Measurements from ENCODE around the gene TIGD7. TPM values are rescaled to one million over a fixed set of nuclear protein-coding genes. Genes with fewer than 3 reads are reported as not detected.

The TIGD7 gene
- polyA plus RNA-seq, 3 donors, result 0.32 to 1.4 (median 0.64) TPM

DNA sequence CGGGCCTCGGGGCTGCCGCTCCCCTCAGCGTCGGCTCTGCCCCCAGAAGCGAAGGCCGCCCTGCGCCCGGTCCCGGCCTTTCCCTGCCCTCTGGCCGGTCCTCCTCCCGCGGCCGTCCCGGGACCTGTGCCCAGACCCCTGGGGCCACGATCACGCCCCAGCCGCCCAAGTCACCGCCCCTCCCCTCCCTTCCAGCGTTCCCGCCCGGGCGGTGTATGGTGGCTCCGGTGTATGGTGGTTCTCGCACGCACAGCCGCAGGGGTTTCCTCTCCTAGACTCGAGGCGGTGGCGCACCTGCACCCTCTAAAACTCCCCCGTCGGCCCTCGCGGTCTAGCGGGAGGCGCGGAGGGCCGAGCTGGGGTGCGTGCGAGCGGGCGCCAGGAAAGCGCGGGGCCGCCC is 10.0 kb downstream of the TIGD7 start:
- H3K4me3 ChIP-seq (replicated peaks in 1 of 3; ENCODE audit: low read depth in 2 of 3, low read length in 3 of 3), result no peak overlapping the region
- 67% methylated on average over 38 of the region's 45 CpGs for WGBS (ENCODE audit: insufficient coverage)
- no peaks in the 10 kb centered on the region for H4K20me1 ChIP-seq (ENCODE audit: insufficient read depth, low read length)
- Mint-ChIP-seq H3K4me1 (no peaks in the 10 kb centered on the region), H3K27ac (no peak overlapping the region), H3K36me3 (peaks cover 34 to 44% of the 10 kb centered on the region in 2 donors), H3K9me3 (peaks cover 71 to 100% (median 90%) of the 10 kb centered on the region in 7 donors), H3K27me3 (ENCODE audit: low read depth in 3 of 3) (peaks cover 0 to 8% (median 3%) of the 10 kb centered on the region in 3 donors), H3K4me3 (no peak overlapping the region)
- peaks cover 78 to 98% of the 10 kb centered on the region in 2 donors for H3K9me3 ChIP-seq (replicated peaks in 1 of 2; ENCODE audit: control insufficient read depth in 1 of 2, insufficient read depth in 1 of 2, low read length in 2 of 2)
- intact Hi-C loops (cut with micrococcal nuclease), result no loop called here
- H3K36me3 ChIP-seq (replicated peaks in 1 of 2; ENCODE audit: control insufficient read depth in 1 of 2, insufficient read depth in 2 of 2, low read length in 2 of 2), result peaks cover 12 to 39% of the 10 kb centered on the region in 2 donors
- no peaks in the 10 kb centered on the region for H3K79me2 ChIP-seq (ENCODE audit: insufficient read depth, low read length)
- TF ChIP-seq, protein P1, sequence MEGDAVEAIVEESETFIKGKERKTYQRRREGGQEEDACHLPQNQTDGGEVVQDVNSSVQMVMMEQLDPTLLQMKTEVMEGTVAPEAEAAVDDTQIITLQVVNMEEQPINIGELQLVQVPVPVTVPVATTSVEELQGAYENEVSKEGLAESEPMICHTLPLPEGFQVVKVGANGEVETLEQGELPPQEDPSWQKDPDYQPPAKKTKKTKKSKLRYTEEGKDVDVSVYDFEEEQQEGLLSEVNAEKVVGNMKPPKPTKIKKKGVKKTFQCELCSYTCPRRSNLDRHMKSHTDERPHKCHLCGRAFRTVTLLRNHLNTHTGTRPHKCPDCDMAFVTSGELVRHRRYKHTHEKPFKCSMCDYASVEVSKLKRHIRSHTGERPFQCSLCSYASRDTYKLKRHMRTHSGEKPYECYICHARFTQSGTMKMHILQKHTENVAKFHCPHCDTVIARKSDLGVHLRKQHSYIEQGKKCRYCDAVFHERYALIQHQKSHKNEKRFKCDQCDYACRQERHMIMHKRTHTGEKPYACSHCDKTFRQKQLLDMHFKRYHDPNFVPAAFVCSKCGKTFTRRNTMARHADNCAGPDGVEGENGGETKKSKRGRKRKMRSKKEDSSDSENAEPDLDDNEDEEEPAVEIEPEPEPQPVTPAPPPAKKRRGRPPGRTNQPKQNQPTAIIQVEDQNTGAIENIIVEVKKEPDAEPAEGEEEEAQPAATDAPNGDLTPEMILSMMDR (IDR thresholded peaks at IDR 0.05), result no peak
- H2AFZ ChIP-seq (ENCODE audit: insufficient read depth, low read depth, low read length, poor library complexity, severe bottlenecking), result no peak overlapping the region
- no peak overlapping the region for H3K9ac ChIP-seq (ENCODE audit: insufficient read depth, low read length, poor library complexity, severe bottlenecking)
- H3K4me1 ChIP-seq (ENCODE audit: control insufficient read depth in 1 of 2, insufficient read depth in 2 of 2, low read length in 2 of 2), result no peaks in the 10 kb centered on the region
- H3K4me2 ChIP-seq (replicated peaks; ENCODE audit: extremely low read depth, low read length, poor library complexity, severe bottlenecking), result no peak overlapping the region
- H3K27ac ChIP-seq (ENCODE audit: low read depth in 1 of 2, low read length in 2 of 2), result no peak overlapping the region
- H3K27me3 ChIP-seq (ENCODE audit: control insufficient read depth in 2 of 2, insufficient read depth in 2 of 2, low read length in 2 of 2), result no peaks in the 10 kb centered on the region
- no peak for DNase-seq

DNA sequence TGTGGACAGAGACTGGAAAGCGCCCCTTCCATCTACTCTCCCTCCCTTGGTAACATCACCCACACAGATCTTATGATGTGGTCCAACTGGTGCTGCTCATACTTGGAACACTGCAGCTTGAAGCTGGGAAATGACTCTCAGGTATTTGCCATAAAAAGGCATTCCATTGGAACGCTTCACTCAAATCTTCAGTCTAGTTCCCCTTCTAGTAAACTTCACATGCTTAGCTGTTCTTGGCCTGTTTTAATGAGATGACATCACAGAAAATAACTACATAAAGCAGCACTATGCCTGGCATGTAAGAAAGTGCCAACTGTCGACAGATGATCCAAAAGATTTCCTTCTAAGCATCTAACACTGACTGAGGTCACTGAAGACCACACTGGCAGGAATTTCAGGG is 12.6 kb downstream of the TIGD7 start:
- DNase-seq, result no peak
- H3K27me3 Mint-ChIP-seq (ENCODE audit: low read depth in 3 of 3), result peaks cover 3 to 8% (median 4%) of the 10 kb centered on the region in 3 donors
- H3K27me3 ChIP-seq (ENCODE audit: control insufficient read depth in 2 of 2, insufficient read depth in 2 of 2, low read length in 2 of 2), result no peaks in the 10 kb centered on the region
- intact Hi-C loops (cut with micrococcal nuclease), result no loop called here
- no peak overlapping the region for H3K4me3 ChIP-seq (replicated peaks in 1 of 3; ENCODE audit: low read depth in 2 of 3, low read length in 3 of 3)
- no peaks in the 10 kb centered on the region for H3K4me1 ChIP-seq (ENCODE audit: control insufficient read depth in 1 of 2, insufficient read depth in 2 of 2, low read length in 2 of 2)
- H3K4me2 ChIP-seq (replicated peaks; ENCODE audit: extremely low read depth, low read length, poor library complexity, severe bottlenecking), result no peak overlapping the region
- peak overlapping the region in 1 of 7 donors; percentile 24 for H3K27ac Mint-ChIP-seq
- H3K27ac ChIP-seq (ENCODE audit: low read depth in 1 of 2, low read length in 2 of 2), result no peak overlapping the region
- H2AFZ ChIP-seq (ENCODE audit: insufficient read depth, low read depth, low read length, poor library complexity, severe bottlenecking), result no peak overlapping the region
- peaks cover 19% of the 10 kb centered on the region for H3K79me2 ChIP-seq (ENCODE audit: insufficient read depth, low read length)
- no peak overlapping the region for H3K4me3 Mint-ChIP-seq
- TF ChIP-seq, protein P1 (IDR thresholded peaks at IDR 0.05), result no peak
- no peaks in the 10 kb centered on the region for H3K4me1 Mint-ChIP-seq
- H3K9ac ChIP-seq (ENCODE audit: insufficient read depth, low read length, poor library complexity, severe bottlenecking), result no peak overlapping the region
- peaks cover 77 to 100% (median 97%) of the 10 kb centered on the region in 7 donors for H3K9me3 Mint-ChIP-seq
- WGBS (ENCODE audit: insufficient coverage), result 100% methylated on average over 1 of the region's 3 CpGs
- peaks cover 94 to 98% of the 10 kb centered on the region in 2 donors for H3K9me3 ChIP-seq (replicated peaks in 1 of 2; ENCODE audit: control insufficient read depth in 1 of 2, insufficient read depth in 1 of 2, low read length in 2 of 2)
- peaks cover 32 to 60% of the 10 kb centered on the region in 2 donors for H3K36me3 ChIP-seq (replicated peaks in 1 of 2; ENCODE audit: control insufficient read depth in 1 of 2, insufficient read depth in 2 of 2, low read length in 2 of 2)
- H4K20me1 ChIP-seq (ENCODE audit: insufficient read depth, low read length), result no peaks in the 10 kb centered on the region
- peaks cover 57 to 67% of the 10 kb centered on the region in 2 donors for H3K36me3 Mint-ChIP-seq
